ENCODE data around the gene CTSD. TPM values are rescaled to one million over a fixed set of nuclear protein-coding genes. Genes with fewer than 3 reads are reported as not detected.

CTSD gene
- total RNA-seq, 2 experiments from 2014 or later = 31.7 to 44.1 TPM

- no TSS peak for BruUV-seq (replicated peaks)
- Histone ChIP-seq H2AFZ (ENCODE audit: low read length) (no peak overlapping the region), H4K20me1 (ENCODE audit: insufficient read depth, low read length) (no peaks in the 10 kb centered on the region), H3K9me2 (ENCODE audit: insufficient read depth, low read length) (no peaks in the 10 kb centered on the region), H3K36me3 (ENCODE audit: insufficient read depth, low read length) (no peaks in the 10 kb centered on the region), H3K4me3 (ENCODE audit: low read depth, low read length, poor library complexity, severe bottlenecking) (peak overlapping the region; percentile 99), H3K4me1 (ENCODE audit: insufficient read depth, low read length, poor library complexity, severe bottlenecking) (peaks cover 15% of the 10 kb centered on the region), H3K4me2 (ENCODE audit: low read length) (peak overlapping the region; percentile 82), H3K79me2 (ENCODE audit: insufficient read depth, low read depth, low read length) (no peaks in the 10 kb centered on the region), H3K9me3 (ENCODE audit: low read length) (no peaks in the 10 kb centered on the region), H3K27ac (ENCODE audit: low read depth, low read length, poor library complexity, severe bottlenecking) (no peak overlapping the region)
- no peak for TF ChIP-seq EZH2phosphoT487 (IDR thresholded peaks at IDR 0.05; ENCODE audit: borderline replicate concordance, low read depth, low read length)
- CTCF ChIA-PET (ENCODE audit: unreplicated experiment) = no interaction called here
- DNase-seq (ENCODE audit: low spot score) = no peak
- POLR2A ChIA-PET = no interaction called here
- intact Hi-C loops (cut with micrococcal nuclease; ENCODE audit: unreplicated experiment) = no loop called here
These were observed 1.0 kb downstream of the CTSD start for GRCh38 chr11:1762537-1763302.

GRCh38 chr11:1761857-1762536 is 1.7 kb downstream of the CTSD start:
- Histone ChIP-seq H2AFZ (ENCODE audit: low read length) (no peak overlapping the region), H3K9me3 (ENCODE audit: low read length) (no peaks in the 10 kb centered on the region), H3K4me3 (ENCODE audit: low read depth, low read length, poor library complexity, severe bottlenecking) (no peak overlapping the region), H3K9me2 (ENCODE audit: insufficient read depth, low read length) (no peaks in the 10 kb centered on the region), H3K27ac (ENCODE audit: low read depth, low read length, poor library complexity, severe bottlenecking) (no peak overlapping the region), H3K4me1 (ENCODE audit: insufficient read depth, low read length, poor library complexity, severe bottlenecking) (peaks cover 15% of the 10 kb centered on the region), H3K79me2 (ENCODE audit: insufficient read depth, low read depth, low read length) (no peaks in the 10 kb centered on the region), H3K36me3 (ENCODE audit: insufficient read depth, low read length) (no peaks in the 10 kb centered on the region), H4K20me1 (ENCODE audit: insufficient read depth, low read length) (no peaks in the 10 kb centered on the region), H3K4me2 (ENCODE audit: low read length) (peak overlapping the region; percentile 82)
- no TSS peak for BruUV-seq (replicated peaks)
- TF ChIP-seq CTCF (conservative IDR thresholded peaks at IDR 0.05; ENCODE audit: low read length) (no peak), EZH2phosphoT487 (IDR thresholded peaks at IDR 0.05; ENCODE audit: borderline replicate concordance, low read depth, low read length) (no peak)
- intact Hi-C loops (cut with micrococcal nuclease; ENCODE audit: unreplicated experiment) = no loop called here
- CTCF ChIA-PET (ENCODE audit: unreplicated experiment) = no interaction called here
- POLR2A ChIA-PET = no interaction called here
- no peak for DNase-seq (ENCODE audit: low spot score)

- DNase-seq (ENCODE audit: low spot score) = no peak
- Histone ChIP-seq H4K20me1 (ENCODE audit: insufficient read depth, low read length) (no peaks in the 10 kb centered on the region), H3K4me3 (ENCODE audit: low read depth, low read length, poor library complexity, severe bottlenecking) (no peak overlapping the region), H2AFZ (ENCODE audit: low read length) (no peak overlapping the region), H3K27ac (ENCODE audit: low read depth, low read length, poor library complexity, severe bottlenecking) (no peak overlapping the region), H3K4me2 (ENCODE audit: low read length) (no peak overlapping the region), H3K9me3 (ENCODE audit: low read length) (no peaks in the 10 kb centered on the region), H3K36me3 (ENCODE audit: insufficient read depth, low read length) (no peaks in the 10 kb centered on the region), H3K9me2 (ENCODE audit: insufficient read depth, low read length) (no peaks in the 10 kb centered on the region), H3K4me1 (ENCODE audit: insufficient read depth, low read length, poor library complexity, severe bottlenecking) (peaks cover 15% of the 10 kb centered on the region), H3K79me2 (ENCODE audit: insufficient read depth, low read depth, low read length) (no peaks in the 10 kb centered on the region)
- BruUV-seq (replicated peaks) = no TSS peak
- POLR2A ChIA-PET = no interaction called here
- CTCF ChIA-PET (ENCODE audit: unreplicated experiment) = no interaction called here
- intact Hi-C loops (cut with micrococcal nuclease; ENCODE audit: unreplicated experiment) = no loop called here
- TF ChIP-seq CTCF (conservative IDR thresholded peaks at IDR 0.05; ENCODE audit: low read length) (no peak), EZH2phosphoT487 (IDR thresholded peaks at IDR 0.05; ENCODE audit: borderline replicate concordance, low read depth, low read length) (no peak)
These were observed 2.4 kb downstream of the CTSD start for GRCh38 chr11:1761110-1761856.

All from OCI-LY7 (cell line).